GM20000 (cell line): ENCODE data around the gene MATK.

Experiments used
- DNase-seq: peaks from one replicate; pipeline ENCODE4 v3.0.0; 2012; ENCODE audit warnings: low spot score
- TF ChIP-seq, protein P1 (sequence below): IDR thresholded peaks from 2 replicates; pipeline ENCODE4 v1.5.1; 2012; ENCODE audit warnings: mild to moderate bottlenecking, control low read depth; ENCODE audit errors: extremely low read depth, missing control alignments

MATK gene

GRCh38 chr19:3798137-3798536, 12.0 kb upstream of the MATK start:
- TF ChIP-seq, protein P1, sequence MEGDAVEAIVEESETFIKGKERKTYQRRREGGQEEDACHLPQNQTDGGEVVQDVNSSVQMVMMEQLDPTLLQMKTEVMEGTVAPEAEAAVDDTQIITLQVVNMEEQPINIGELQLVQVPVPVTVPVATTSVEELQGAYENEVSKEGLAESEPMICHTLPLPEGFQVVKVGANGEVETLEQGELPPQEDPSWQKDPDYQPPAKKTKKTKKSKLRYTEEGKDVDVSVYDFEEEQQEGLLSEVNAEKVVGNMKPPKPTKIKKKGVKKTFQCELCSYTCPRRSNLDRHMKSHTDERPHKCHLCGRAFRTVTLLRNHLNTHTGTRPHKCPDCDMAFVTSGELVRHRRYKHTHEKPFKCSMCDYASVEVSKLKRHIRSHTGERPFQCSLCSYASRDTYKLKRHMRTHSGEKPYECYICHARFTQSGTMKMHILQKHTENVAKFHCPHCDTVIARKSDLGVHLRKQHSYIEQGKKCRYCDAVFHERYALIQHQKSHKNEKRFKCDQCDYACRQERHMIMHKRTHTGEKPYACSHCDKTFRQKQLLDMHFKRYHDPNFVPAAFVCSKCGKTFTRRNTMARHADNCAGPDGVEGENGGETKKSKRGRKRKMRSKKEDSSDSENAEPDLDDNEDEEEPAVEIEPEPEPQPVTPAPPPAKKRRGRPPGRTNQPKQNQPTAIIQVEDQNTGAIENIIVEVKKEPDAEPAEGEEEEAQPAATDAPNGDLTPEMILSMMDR, result no peak
- no peak for DNase-seq

- TF ChIP-seq, protein P1, result no peak
- no peak for DNase-seq
These were observed 10.2 kb upstream of the MATK start for GRCh38 chr19:3796358-3796757.

GRCh38 chr19:3793799-3794198, 7.6 kb upstream of the MATK start:
- TF ChIP-seq, protein P1, result no peak
- DNase-seq, result no peak

DNA sequence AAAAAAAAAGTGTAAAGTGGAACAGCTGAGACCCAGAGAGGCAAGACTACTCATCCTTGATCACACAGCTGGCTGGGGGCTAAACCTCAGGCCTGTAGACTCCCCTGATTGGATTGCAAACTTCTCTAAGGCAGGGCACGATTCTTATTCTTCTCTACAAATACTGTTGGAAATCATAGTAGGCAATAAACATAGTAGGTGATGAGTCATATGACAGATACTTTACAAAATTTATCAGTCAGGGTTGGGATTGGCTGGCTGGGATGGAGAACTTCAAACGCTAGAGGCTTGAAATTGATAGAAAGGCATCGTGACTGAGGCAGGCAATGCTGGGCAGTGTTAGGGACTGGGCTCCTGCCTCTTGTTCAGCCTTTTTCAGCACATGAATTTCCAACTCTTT, 5.9 kb upstream of the MATK start:
- TF ChIP-seq, protein P1, result no peak
- no peak for DNase-seq

GRCh38 chr19:3790941-3791340, 4.8 kb upstream of the MATK start:
- no peak for DNase-seq
- TF ChIP-seq, protein P1, result no peak

GRCh38 chr19:3790209-3790734, 4.1 kb upstream of the MATK start:
- no peak for DNase-seq
- TF ChIP-seq, protein P1, result no peak

DNA sequence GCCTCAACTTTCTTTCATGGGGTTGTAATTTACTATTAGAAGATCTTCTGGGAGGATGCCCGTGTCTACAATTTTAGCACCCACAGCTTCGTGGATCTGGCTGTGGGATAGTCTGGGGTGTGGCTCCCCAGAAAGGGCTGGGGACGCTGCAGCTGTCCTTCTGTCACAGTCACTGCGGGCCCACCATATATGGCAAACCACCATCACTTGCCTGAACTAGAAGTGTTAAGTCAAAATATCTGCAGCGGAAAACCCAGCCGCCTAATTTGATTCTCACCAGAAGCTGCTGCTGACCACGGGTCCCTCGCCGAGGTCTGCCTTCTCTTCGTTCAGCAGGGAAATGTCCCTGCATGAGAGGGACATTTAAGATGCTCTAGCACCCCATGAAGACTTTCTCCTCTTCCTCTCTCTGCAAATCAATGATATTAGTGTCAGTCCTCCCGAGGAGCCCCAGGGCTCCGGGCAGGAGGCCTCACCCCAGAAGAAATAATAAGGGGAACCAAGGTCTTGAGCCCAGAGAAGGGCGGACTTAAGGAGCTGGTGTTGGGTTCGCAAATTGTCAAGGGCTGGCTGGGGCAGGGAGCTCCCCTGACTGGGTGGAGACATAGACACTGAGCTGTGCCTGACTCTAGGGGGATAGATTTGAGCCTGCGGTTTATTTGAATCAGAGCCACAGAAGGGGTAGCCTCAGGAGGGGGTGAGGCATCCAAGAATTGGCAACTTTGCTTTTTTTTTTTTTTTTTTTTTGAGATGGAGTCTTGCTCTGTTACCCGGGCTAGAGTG, 3.0 kb upstream of the MATK start:
- TF ChIP-seq, protein P1, result no peak
- DNase-seq, result no peak
